Esophagus squamous epithelium (tissue), 4 donors: ENCODE data around the gene CXCL6.

Experiments used
- POLR2A ChIP-seq, 4 donors: fragments of 450-650 bp; IDR thresholded peaks; one replicate each; pipeline ENCODE4 v1.6.1; 2017; ENCODE audit warnings: antibody characterized with exemption in 4 of 4, mild to moderate bottlenecking in 4 of 4, moderate library complexity in 3 of 4
- TF ChIP-seq, protein P1 (sequence below), 6 experiments: fragments of 450-650 bp in 4 of 6; fragments of 200-600 bp in 2 of 6; sonication (generic) in 2 of 6; IDR thresholded peaks; one replicate each; pipeline ENCODE4 v1.5.1; 2016 to 2019; ENCODE audit warnings: antibody characterized with exemption in 6 of 6, mild to moderate bottlenecking in 4 of 6, moderate library complexity in 4 of 6

DNA sequence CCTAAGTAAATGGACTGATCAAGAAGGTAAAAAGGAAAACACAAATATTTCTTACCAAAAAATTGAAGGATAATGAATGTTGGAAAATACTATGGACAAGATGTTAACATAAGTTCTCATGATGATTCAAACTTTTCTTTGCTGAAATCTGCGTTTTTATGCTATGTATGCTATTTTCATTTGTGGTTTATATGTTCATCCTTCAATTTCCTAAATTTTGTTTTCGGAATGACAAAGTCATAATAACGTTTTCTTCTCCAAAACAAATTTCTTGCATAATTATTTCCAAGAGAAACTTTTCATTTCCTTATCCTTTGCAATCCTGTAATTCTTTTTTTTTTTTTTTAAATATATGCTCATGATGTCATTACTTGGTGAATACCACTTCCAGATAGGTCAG is 24.4 kb downstream of the CXCL6 start:
- TF ChIP-seq, protein P1, sequence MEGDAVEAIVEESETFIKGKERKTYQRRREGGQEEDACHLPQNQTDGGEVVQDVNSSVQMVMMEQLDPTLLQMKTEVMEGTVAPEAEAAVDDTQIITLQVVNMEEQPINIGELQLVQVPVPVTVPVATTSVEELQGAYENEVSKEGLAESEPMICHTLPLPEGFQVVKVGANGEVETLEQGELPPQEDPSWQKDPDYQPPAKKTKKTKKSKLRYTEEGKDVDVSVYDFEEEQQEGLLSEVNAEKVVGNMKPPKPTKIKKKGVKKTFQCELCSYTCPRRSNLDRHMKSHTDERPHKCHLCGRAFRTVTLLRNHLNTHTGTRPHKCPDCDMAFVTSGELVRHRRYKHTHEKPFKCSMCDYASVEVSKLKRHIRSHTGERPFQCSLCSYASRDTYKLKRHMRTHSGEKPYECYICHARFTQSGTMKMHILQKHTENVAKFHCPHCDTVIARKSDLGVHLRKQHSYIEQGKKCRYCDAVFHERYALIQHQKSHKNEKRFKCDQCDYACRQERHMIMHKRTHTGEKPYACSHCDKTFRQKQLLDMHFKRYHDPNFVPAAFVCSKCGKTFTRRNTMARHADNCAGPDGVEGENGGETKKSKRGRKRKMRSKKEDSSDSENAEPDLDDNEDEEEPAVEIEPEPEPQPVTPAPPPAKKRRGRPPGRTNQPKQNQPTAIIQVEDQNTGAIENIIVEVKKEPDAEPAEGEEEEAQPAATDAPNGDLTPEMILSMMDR (IDR thresholded peaks at IDR 0.05) = no peak
- TF ChIP-seq POLR2A (IDR thresholded peaks at IDR 0.05) = no peak
